Body of pancreas (tissue), 4 donors: ENCODE measurements around the gene DCTN2.
"Not testable (repeated sequence)": the region's sequence is repeated elsewhere in the genome, so short reads cannot be mapped to it uniquely, and the experiment has no call there.

Experiments
- CTCF ChIP-seq, 7 experiments: fragments of 450-650 bp in 4 of 7; fragments of 200-600 bp in 3 of 7; sonication (generic) in 3 of 7; IDR thresholded peaks; one replicate each; pipeline ENCODE4 v1.5.1; 2016 to 2019; ENCODE audit warnings: antibody characterized with exemption in 7 of 7
- POLR2A ChIP-seq, 3 donors: fragments of 450-650 bp; IDR thresholded peaks; one replicate each; pipeline ENCODE4 v1.6.1; 2016; ENCODE audit warnings: antibody characterized with exemption in 3 of 3, mild to moderate bottlenecking in 2 of 3

- not testable (repeated sequence) for TF ChIP-seq CTCF, POLR2A (IDR thresholded peaks at IDR 0.05)
Observed at GRCh38 chr12:57514246-57514645, 32.7 kb downstream of the DCTN2 start.
